Neural crest cell (in vitro differentiated cells): ENCODE data around the gene ASTN2. TPM values are rescaled to one million over a fixed set of nuclear protein-coding genes. Genes with fewer than 3 reads are reported as not detected.

ENCODE experiments used
- DNase-seq: peaks from one replicate; pipeline ENCODE4 v3.0.0; 2021; ENCODE audit warnings: low read depth, mixed read lengths, low spot score
- H3K27ac Mint-ChIP-seq: one replicate; pipeline ENCODE4 v1.8.0; 2021; ENCODE audit warnings: mild to moderate bottlenecking, mixed read lengths; ENCODE audit not compliant: unreplicated experiment
- H3K27me3 Mint-ChIP-seq: 2 replicates; pipeline ENCODE4 v1.8.0; 2021; ENCODE audit warnings: low read depth, mild to moderate bottlenecking, mixed read lengths
- H3K36me3 Mint-ChIP-seq: 2 replicates; pipeline ENCODE4 v1.8.0; 2021; ENCODE audit warnings: low read depth, mild to moderate bottlenecking, mixed read lengths
- H3K4me1 Mint-ChIP-seq: 2 replicates; pipeline ENCODE4 v1.8.0; 2021; ENCODE audit warnings: mixed read lengths
- H3K4me3 Mint-ChIP-seq: one replicate; pipeline ENCODE4 v1.8.0; 2021; ENCODE audit warnings: mild to moderate bottlenecking, mixed read lengths
- H3K9me3 Mint-ChIP-seq: 2 replicates; pipeline ENCODE4 v1.8.0; 2021; ENCODE audit warnings: mixed read lengths
- total RNA-seq: library from RNA; stranded (reverse); gene quantifications from 2 replicates; pipeline ENCODE4 v1.2.1, GENCODE V29; 2021
- TF ChIP-seq, protein P1 (sequence below): fragments of 200-600 bp; sonication (generic); conservative IDR thresholded peaks from 2 replicates; pipeline ENCODE4 v1.5.0; 2021; ENCODE audit warnings: antibody characterized with exemption, mild to moderate bottlenecking

ASTN2 gene
- total RNA-seq, 1 donor from 2014 or later = 7.3 TPM

DNA sequence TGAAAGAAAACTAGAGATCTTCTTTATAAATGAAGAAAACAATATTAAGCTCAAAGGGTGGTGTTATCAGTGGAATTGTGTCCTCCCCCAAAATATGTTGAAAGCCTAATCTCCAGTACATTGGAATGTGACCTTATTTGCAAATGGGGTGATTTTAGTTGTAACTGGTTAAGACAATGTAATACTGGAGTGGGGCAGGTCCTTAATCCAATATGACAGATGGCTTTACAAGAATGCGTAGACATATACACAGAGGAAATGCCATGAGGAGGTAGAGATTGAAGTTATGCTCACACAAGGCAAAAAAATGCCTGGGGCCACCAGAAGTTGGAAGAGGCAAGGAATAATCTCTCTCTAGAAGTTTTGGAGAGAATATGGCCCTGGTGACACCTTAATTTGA is 741.5 kb downstream of the ASTN2 start:
- TF ChIP-seq, protein P1, sequence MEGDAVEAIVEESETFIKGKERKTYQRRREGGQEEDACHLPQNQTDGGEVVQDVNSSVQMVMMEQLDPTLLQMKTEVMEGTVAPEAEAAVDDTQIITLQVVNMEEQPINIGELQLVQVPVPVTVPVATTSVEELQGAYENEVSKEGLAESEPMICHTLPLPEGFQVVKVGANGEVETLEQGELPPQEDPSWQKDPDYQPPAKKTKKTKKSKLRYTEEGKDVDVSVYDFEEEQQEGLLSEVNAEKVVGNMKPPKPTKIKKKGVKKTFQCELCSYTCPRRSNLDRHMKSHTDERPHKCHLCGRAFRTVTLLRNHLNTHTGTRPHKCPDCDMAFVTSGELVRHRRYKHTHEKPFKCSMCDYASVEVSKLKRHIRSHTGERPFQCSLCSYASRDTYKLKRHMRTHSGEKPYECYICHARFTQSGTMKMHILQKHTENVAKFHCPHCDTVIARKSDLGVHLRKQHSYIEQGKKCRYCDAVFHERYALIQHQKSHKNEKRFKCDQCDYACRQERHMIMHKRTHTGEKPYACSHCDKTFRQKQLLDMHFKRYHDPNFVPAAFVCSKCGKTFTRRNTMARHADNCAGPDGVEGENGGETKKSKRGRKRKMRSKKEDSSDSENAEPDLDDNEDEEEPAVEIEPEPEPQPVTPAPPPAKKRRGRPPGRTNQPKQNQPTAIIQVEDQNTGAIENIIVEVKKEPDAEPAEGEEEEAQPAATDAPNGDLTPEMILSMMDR = no peak
- H3K36me3 Mint-ChIP-seq = peaks cover 8% of the 10 kb centered on the region
- no peak overlapping the region for H3K27ac Mint-ChIP-seq
- H3K27me3 Mint-ChIP-seq = no peaks in the 10 kb centered on the region
- no peak overlapping the region for H3K4me3 Mint-ChIP-seq
- peaks cover 4% of the 10 kb centered on the region for H3K4me1 Mint-ChIP-seq
- DNase-seq = no peak
- peaks cover 15% of the 10 kb centered on the region for H3K9me3 Mint-ChIP-seq

DNA sequence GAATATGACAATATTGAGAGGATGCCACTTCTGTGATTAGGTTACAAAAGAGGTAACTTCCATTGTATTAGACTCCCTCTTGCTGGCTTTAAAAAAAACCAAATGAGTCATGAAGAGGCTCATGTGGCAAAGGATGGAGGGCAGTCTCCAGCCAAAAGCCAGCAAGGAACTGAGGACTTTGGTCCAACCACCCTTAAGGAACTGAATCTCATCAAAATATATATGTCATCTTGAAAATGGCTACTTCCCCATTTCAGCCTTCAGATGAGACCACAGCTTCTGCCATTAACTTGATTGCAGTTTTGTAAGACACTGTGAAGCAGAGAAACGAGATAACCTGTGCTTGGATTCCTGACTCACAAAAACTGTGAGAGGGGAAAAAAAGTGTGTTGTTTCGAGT is 743.3 kb downstream of the ASTN2 start:
- no peak overlapping the region for H3K27ac Mint-ChIP-seq
- no peak for DNase-seq
- H3K4me3 Mint-ChIP-seq = no peak overlapping the region
- TF ChIP-seq, protein P1 = no peak
- H3K4me1 Mint-ChIP-seq = peaks cover 4% of the 10 kb centered on the region
- peaks cover 15% of the 10 kb centered on the region for H3K9me3 Mint-ChIP-seq
- H3K36me3 Mint-ChIP-seq = peaks cover 8% of the 10 kb centered on the region
- H3K27me3 Mint-ChIP-seq = no peaks in the 10 kb centered on the region

DNA sequence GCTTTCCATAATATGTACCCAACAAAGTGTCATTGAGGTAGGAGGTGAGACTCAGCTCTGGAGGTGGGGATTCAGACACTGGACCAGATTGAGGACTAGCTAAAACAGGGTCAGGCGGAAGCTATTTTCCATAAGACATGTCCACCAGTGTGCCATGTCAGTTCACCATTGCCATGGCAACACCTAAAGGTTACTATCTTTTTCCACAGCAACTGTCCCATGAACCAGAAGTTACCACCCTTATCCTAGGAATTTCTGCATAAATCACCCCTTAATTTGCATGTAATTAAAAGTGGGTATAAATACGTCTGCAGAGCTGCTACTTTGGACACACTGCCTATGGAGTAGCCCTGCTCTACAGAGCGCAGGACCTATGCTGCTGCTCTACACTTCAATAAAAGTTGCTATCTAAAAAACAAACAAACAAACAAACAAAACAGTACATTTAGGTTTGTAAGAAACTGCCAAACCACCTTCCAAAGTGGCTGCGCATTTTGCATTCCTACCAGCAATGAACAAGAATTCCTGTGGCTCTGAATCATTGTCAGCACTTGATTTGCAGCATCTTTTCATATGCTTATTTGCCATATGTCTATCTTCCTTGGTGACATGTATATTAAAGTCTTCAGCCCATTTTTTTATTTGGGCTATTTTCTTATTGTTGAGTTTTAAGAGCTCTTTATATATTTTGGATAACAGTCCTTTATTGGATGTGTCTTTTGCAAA is 745.7 kb downstream of the ASTN2 start:
- DNase-seq = no peak
- no peaks in the 10 kb centered on the region for H3K4me1 Mint-ChIP-seq
- no peak overlapping the region for H3K4me3 Mint-ChIP-seq
- TF ChIP-seq, protein P1 = no peak
- H3K9me3 Mint-ChIP-seq = peaks cover 13% of the 10 kb centered on the region
- H3K27me3 Mint-ChIP-seq = no peaks in the 10 kb centered on the region
- no peak overlapping the region for H3K27ac Mint-ChIP-seq
- peaks cover 8% of the 10 kb centered on the region for H3K36me3 Mint-ChIP-seq

DNA sequence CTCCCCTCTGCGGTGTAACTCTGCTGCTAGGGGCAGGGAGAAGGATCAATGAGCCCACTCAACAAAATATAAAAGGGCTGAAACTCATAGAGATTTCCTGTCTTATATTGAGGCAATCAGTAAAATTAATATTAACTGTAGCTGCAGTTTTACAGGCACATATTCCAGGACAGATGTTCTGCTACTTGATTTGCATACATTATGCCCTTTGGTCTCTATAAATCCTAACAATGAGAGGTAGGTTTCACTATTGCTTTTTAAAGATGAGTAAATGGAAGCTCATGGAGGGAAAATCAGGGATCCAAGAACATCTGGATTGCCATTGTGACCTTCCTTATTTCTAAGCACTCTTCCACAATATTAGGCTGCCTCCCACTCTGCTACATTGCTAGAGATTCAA is 751.3 kb downstream of the ASTN2 start:
- no peaks in the 10 kb centered on the region for H3K27me3 Mint-ChIP-seq
- H3K4me3 Mint-ChIP-seq = no peak overlapping the region
- TF ChIP-seq, protein P1 = no peak

DNA sequence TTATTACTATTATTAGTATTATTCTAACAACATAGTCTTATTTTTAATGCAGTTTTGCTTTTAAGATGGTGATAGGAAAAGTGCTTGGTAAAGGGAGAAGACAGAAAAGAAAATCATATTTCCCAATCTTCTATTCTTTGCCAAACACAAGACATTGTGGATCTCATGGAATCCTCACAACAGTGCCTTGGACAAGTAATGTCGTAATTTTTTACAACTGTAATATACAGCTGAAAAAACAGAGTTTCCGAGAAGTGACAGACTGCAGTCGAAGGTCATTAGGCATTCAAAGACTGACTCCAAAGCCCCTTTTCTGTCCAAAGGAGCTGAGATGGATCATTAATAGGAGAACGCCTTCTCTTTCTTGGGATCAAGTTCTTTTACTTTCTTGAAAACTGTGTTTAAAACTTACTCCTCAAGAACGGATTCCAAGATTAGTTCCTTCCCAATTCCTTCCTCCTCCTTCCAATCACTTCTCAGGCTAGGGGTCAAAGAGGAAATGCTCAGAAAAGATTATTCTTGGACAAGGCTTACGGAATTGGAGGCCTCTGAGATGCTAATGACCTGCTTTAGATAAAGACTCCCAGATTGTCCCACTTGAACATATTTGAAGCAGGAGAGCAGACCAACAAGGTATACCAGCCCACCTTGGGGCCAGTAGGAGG is 752.1 kb downstream of the ASTN2 start:
- Mint-ChIP-seq H3K27me3 (no peaks in the 10 kb centered on the region), H3K27ac (no peak overlapping the region), H3K9me3 (no peaks in the 10 kb centered on the region), H3K4me3 (no peak overlapping the region), H3K4me1 (no peaks in the 10 kb centered on the region), H3K36me3 (no peaks in the 10 kb centered on the region)
- TF ChIP-seq, protein P1 = no peak
- DNase-seq = no peak

More for the DNA sequence above, 751.3 kb downstream of the ASTN2 start:
- H3K9me3 Mint-ChIP-seq = no peaks in the 10 kb centered on the region
- no peaks in the 10 kb centered on the region for H3K36me3 Mint-ChIP-seq
- no peaks in the 10 kb centered on the region for H3K4me1 Mint-ChIP-seq
- H3K27ac Mint-ChIP-seq = no peak overlapping the region
- DNase-seq = no peak
